HG02678 (cell line): ENCODE data around the gene PELI3.
A peak's percentile ranks its signal among the peaks of the same experiment; 100 is the strongest.

Experiments
- ATAC-seq: cut with Tn5 transposase; IDR thresholded peaks from one replicate; pipeline ENCODE4 v1.9.1; 2021; ENCODE audit warnings: mild to moderate bottlenecking, moderate library complexity; ENCODE audit not compliant: unreplicated experiment

The PELI3 gene

GRCh38 chr11:66497206-66497605 is 30.5 kb downstream of the PELI3 start:
- no peak for ATAC-seq

GRCh38 chr11:66498506-66498905 is 31.8 kb downstream of the PELI3 start:
- no peak for ATAC-seq

- no peak for ATAC-seq
These were observed 38.6 kb downstream of the PELI3 start for GRCh38 chr11:66505276-66505816.

GRCh38 chr11:66509131-66509561 is 42.4 kb downstream of the PELI3 start:
- no peak for ATAC-seq

- peak; percentile 88 for ATAC-seq
These were observed 43.7 kb downstream of the PELI3 start, which contains the start of gene BBS1 for GRCh38 chr11:66510271-66510989. TSS of gene BBS1 (plus strand) at chr11:66510635. CDS start at chr11:66510660, 25 bp downstream.

GRCh38 chr11:66510990-66511339 is 44.3 kb downstream of the PELI3 start:
- ATAC-seq, result no peak

- ATAC-seq, result no peak
These were observed 56.9 kb downstream of the PELI3 start for GRCh38 chr11:66523611-66524010.

GRCh38 chr11:66524304-66525040 is 57.8 kb downstream of the PELI3 start:
- ATAC-seq, result no peak
